Esophagus muscularis mucosa (tissue), 4 donors: ENCODE measurements around the gene RYR1.

Experiments used
- CTCF ChIP-seq, 3 experiments: fragments of 200-600 bp in 2 of 3; fragments of 450-650 bp in 1 of 3; sonication (generic) in 2 of 3; IDR thresholded peaks; one replicate each; pipeline ENCODE4 v1.5.1; 2017 to 2019; ENCODE audit warnings: antibody characterized with exemption in 3 of 3, mild to moderate bottlenecking in 2 of 3, moderate library complexity in 1 of 3
- EP300 ChIP-seq: sonication (generic); formaldehyde crosslinking; IDR thresholded peaks from one replicate; pipeline ENCODE4 v1.6.1; 2017; ENCODE audit warnings: antibody characterized with exemption
- POLR2A ChIP-seq: fragments of 450-650 bp; IDR thresholded peaks from one replicate; pipeline ENCODE4 v1.6.1; 2017; ENCODE audit warnings: antibody characterized with exemption, moderate library complexity, mild to moderate bottlenecking, low read depth
- POLR2AphosphoS5 ChIP-seq, 2 donors: sonication (generic); formaldehyde crosslinking; IDR thresholded peaks; one replicate each; pipeline ENCODE4 v1.6.1; 2017; ENCODE audit warnings: antibody characterized with exemption in 2 of 2

DNA sequence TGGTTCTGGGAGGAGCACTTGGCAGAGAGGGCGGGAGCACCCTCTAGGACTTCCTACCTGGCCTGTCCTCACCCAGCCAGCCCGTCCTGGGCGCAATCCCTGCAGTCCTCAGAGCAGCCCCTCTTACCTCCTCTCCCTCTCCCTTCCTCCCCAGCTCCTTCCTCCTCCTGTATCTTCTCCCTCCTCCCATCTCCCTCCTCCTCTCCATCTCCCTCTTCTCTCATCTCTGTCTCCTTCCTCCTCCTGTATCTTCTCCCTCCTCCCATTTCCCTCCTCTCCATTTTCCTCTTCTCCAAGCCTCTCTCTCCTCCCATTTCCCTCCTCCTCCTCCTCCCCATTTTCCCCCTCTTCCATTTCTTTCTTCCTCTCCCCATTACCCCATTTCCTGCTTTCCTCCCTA lies 89.8 kb downstream of the RYR1 start:
- TF ChIP-seq EP300 (no peak), CTCF (IDR thresholded peaks at IDR 0.05) (no peak), POLR2A (no peak), POLR2AphosphoS5 (IDR thresholded peaks at IDR 0.05) (no peak)
